Suppressor macrophage treated with lipopolysaccharide for 4 hours (primary cell): ENCODE data around the gene CTPS2.
"Not testable (repeated sequence)": the region's sequence is repeated elsewhere in the genome, so short reads cannot be mapped to it uniquely, and the experiment has no call there.

Experiments used
- DNase-seq: peaks from one replicate; pipeline ENCODE4 v3.0.0-alpha.2; 2020

CTPS2 gene

DNA sequence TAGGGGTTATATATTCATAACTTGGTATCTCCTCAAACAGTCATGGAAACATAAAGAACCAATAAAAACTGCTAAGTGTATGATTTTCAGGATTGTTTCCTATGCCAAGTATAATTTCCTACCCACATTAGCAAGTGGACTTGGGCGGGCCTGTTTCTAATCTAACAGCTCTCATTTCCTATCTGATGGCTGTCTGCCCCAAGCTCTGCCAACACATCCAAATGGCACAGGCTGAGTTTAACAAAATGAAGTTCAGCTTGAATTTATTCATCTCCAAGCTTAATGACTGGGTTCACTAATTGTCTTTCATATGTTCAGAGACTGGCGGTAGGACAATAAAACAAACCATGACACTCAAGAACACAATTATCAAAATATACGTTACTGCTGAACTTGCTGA lies 118.0 kb downstream of the CTPS2 start:
- DNase-seq: no peak

DNA sequence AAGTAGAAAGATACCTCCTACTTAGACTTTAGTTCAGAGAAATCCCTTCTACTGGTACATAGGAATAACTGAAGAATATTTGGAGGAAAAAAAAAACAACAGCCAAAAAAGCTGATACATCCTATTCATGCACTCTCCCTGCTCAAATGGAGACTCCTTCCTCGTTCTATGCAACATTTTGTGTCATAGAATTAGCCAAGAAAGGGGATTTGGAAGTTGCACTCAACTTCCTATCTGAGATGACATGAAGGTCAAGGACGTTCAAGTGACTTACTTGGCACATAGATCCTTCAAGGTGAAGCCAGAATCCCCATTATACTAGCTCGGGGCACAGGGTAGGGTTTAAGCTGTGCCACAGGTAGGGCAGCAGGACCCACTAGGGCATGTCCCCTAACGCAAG lies 118.7 kb downstream of the CTPS2 start:
- DNase-seq: peak; percentile 21

DNA sequence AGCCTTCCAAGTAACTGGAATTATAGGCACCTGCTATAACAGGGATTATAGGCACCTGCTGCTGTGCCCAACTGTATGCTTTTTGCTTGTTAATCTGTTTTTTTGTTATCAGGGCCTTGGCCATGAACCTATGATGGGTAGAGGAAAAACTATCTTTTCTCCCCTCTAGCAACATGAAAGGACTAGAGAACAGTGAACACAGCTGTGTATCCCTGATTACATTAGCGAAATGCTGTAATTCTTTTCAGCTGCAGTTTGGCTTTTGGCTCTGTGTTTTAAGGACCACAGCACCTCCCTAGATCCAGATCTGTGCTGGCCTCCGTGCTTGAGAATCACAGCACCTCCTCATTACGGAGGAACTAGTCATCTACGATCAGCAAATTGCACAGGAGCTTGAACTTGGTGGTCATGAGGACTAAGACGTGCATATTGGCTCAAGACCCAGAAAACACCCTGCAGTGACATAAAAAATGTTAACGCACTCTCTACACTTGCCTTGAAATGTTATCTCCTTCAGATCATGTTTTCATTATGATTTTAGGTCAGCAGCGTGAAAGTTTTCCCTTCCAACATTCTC lies 120.2 kb downstream of the CTPS2 start:
- no peak for DNase-seq

DNA sequence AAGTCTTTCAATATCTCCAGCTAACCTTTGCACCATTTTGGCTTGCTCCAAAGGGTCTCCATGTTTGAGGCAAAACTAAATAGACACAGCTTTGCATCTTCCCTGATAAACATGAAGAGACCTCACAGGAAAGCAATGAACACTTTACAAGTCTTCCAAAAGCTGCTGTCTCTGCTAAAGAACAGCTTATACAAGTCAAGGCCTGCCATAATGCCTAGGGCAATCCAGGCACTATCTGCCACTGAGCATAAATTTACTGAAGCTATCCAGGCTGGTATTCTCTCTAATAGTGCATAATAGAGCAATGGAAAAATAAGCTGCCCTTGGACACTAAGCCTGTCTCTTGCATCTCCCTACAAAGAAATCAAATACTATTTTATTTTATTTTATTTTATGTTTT lies 122.6 kb downstream of the CTPS2 start:
- DNase-seq: no peak

DNA sequence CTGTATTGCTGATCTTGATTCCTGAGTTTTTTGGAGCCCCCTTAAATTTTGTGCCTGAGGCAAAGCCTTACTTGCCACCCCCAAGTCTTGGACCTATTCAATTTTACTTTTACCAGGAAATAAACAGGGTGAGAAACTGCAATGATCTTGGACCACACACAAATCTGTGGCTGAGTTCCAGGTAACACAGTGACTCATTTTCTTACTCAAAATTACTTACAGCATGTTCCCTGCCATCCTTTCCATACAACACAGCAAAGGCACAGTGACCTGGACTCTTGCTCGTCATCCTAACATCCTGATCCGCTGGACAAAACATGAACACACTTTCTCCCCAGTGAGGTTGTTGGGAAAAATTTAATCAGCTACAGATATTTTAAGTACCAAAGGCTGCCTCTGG lies 123.3 kb downstream of the CTPS2 start:
- no peak for DNase-seq

DNA sequence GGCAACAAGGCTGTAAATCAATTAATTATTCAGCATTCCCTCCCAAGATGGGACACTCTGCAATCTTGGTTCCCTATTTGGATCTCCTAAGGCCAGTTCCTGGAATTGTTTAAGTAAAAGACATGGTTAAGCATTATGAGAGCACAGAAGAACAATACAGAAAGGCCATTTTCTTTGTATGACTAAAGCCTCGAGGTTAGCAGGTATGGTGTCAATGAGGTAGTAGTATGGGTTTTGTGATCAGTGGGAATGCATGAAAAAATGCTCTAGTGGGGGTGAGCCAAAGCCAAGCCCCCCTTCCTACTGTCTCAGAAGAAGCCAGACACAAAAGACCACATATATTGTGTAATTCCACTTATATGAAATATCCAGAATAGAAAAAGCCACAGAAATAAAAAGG lies 124.2 kb downstream of the CTPS2 start:
- no peak for DNase-seq

DNA sequence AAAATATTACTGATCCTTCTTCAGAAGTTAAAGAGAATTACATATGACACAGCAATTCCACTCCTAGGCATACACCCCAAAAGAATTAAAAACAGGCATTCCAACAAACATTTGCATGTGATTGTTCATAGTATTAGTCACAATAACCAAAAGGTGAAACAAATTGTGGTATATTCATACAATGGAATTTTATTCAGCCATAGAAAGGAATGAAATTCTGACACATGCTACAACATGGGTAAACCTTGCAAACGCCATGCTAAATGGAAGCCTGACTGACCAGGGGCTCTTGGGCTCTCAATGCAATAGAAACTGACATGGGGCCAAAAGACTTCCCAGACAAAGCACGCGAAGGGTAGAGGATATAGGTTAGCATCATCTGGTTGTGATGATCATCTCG lies 124.6 kb downstream of the CTPS2 start:
- no peak for DNase-seq

DNA sequence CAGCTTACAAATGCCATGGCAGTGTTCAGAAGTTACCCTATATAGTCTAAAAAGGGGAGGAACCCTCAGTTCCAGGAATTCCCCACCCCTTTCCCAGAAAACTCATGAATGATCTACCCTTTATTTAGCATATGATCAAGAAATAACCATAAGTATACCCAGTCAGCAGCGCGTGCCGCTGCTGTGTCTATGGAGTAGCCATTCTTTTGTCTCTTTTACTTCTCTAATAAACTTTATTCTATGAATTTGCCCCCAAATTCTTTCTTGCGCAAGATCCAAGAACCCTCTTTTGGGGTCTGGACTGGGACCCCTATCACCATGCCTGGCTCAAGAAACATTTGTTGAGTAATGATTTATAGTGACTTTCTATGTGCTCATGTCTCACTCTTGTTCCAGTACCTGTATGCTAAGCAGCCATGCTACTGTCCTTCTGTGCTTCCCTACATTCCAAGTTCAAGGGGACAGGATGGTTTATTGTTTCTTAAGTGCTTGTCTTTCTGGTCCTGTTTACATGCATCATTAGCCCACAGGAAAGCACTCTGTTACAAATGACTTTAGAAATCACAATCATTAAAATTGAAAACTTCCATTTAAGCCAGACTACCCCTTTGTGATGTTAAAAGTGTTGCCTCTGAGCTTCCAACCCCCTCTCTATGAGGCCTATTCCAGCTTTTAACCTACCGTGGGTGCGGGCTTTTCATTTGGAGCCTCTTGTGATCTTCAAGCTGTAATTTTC lies 125.9 kb downstream of the CTPS2 start:
- no peak for DNase-seq

DNA sequence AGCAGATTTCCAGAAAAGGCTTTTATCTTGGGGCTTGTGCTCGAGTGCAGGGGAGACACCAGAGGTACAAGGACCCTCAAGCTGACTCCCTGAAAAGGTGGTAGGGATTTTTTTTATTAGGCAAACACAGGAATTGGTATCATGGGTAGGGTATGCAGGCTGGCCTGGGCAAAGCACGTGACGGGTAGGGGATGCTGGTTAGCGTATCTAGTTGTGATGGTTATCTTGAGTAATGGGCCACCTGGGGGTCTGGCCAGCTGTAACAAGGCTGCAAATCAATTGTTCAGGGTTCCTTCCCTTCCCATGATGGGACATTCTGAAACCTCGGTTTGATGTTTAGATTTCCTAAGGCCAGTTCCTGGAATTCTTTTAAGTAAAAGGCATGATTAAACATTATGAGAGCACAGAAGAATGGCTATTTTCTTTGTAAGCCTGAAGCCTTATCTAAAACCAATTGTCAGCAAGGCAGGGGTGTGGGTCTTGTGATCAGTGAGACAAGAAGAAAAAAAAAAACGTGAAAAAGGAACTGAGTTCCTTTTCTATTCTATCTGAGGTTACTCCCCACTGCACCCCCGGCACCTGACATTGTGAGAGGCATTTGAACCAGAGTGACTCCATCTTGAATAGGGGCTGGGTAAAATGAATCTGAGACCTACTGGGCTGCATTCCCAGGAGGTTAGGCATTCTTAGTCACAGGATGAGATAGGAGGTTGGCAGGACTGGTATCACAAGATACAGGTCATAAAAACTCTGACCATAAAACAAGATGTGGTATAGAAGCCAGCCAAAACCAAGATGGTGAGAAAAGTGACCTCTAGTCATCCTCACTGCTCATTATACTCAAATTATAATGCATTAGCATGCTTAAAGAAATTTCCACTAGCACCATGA lies 126.7 kb downstream of the CTPS2 start:
- no peak for DNase-seq

DNA sequence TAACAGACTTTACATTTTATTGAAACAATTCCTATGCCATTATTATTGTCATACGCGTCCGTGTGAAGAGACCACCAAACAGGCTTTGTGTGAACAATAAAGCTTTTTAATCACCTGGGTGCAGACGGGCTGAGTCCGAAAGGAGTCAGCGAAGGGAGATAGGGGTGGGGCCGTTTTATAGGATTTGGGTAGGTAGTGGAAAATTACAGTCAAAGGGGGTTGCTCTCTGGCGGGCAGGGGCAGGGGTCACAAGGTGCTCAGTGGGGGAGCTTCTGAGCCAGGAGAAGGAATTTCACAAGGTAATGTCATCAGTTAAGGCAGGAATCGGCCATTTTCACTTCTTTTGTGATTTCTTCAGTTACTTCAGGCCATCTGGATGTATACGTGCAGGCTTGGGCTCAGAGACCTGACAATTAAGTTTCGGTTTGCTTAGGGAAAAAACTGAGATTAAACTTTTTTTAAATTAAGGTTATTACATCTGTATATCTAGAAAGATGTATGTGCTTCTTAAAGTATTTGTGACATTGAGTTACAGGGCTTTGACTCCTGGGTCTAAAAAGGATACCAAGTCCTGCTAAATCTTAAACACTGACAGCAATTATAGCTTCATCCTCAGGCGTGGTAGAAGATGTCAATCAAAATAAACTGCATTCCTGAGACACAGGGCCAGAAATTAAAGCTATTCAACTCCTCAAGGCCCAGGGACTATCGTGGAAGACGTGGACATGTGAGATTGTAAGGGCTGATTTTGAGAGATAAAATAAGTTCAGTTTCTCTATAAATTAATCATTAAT lies 132.3 kb downstream of the CTPS2 start:
- not testable (repeated sequence) for DNase-seq

DNA sequence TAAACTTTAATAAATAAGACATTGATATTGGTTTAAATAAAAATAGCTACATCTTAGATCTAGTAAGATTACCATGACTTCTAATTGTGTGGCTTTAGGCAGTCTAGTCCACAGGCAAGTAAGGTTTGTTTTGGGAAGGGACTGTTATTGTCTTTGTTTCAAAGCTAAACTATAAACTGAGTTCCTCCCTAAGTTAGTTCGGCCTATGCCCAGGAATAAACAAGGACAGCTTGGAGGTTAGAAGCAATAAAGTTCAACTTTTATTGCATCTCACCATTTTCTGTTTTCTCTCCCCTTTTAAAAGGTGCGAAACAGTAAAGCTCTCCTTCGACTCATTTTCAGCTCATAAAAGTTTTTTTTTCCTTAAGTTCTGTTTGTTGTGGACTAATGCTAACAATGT lies 133.0 kb downstream of the CTPS2 start:
- DNase-seq: no peak

DNA sequence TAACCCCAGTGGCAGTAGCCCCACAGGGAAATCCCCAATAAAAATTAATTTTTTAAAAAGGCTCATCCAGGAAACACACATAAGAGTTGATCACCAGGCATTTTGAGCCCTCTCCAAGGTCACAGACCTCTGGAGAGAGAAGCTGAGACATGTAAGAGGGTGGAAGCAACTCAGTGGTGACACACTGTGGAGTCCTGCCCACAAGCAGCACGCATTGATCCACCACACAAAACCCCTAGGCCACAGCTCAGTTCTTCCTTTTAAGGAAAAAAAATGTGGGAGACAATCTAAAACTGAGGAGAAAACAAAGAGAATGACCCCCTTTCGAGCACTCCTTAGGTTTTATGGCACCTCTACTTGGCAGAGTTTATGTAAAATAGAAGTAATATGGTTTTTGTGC lies 134.3 kb downstream of the CTPS2 start:
- no peak for DNase-seq

DNA sequence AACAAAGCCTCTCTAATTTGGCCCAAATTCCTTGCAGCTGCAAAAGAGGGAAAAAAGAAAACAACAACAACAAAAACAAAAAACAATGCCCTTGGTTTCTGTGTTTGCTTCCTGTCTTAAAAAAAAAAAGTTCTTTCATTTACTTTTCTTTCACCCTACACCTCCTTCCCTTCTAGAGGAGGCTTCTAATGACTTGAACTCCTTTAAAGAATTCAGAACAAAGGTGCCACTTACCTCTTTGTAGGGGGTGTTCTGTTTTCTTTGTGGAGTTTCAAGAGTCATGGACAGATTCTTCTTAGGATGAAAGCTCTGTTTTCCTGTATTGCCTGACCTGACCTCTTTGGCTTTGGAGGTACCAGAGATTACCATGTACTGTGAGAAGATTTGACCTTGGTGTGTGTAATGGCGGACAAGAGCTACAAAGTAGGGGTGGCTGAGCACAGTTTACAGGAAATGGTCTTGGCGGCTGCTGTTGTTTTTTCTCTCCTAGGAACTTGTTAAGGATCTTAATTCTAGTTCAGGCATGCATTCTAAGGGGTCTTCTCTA lies 134.9 kb downstream of the CTPS2 start:
- no peak for DNase-seq

DNA sequence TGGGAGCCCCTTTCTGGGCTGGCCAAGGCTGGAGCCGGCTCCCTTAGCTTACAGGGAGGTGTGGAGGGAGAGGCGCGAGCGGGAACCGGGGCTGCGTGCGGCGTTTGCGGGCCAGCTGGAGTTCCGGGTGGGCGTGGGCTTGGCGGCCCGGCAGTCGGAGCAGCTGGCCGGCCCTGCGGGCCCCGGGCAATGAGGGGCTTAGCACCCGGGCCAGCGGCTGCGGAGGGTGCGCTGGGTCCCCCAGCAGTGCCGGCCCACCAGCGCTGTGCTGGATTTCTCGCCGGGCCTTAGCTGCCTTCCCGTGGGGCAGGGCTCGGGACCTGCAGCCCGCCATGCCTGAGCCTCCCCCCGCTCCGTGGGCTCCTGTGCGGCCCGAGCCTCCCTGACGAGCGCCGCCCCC lies 137.1 kb downstream of the CTPS2 start:
- DNase-seq: not testable (repeated sequence)

DNA sequence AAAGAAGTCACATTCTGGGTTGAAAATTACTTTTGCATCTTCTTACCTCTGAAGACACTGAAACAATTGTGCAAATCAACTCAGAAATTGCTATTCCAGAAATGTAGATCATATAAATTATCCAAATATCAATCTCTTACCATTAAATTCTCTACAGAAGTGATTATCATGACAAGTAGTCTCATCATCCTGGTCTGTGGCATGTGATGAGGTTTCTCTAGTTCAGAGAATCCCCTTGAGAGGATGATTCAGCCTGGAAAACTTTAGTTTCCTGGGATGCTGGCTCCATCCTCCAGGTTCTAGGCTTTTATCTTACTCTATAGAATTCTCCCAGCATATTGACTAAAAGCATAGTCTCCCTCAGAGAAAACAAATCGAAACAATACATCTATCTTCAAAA lies 138.7 kb downstream of the CTPS2 start:
- no peak for DNase-seq

DNA sequence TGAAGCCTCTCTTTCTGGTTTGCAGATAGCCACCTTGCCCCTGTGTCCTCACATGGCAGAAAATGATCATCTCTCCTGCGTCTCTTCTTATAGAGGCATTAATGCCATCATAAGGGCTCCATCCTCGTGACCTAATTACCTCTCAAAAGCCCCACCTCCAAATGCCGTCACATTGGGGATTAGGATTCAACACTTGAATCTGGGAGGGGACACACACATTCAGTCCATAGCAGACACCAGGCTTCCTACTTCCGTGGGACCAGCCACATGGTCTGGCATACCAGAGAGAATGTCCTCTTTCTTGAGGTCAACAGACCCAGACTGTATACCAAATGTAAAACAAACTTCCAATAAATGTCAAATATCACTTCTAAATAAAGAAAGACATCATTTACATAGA lies 144.8 kb downstream of the CTPS2 start:
- no peak for DNase-seq

DNA sequence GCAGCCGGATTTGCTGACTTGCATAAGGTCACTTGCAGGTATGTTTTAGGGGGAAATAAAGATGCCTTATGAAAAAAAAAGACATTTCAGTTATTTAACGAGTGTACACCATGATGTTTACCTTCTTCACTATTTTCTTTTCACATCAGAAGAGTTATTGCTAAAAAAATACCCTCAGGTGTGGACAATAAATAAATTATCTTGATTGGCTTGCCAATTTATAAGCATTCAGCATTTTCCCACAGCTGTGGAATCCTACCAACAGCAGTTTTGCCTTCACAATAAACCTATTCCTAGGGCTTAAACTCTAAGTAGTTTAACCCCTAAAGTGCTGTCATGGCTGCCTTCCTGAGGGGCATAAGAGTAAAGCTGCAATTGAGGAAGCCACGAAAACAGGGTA lies 145.9 kb downstream of the CTPS2 start:
- no peak for DNase-seq

DNA sequence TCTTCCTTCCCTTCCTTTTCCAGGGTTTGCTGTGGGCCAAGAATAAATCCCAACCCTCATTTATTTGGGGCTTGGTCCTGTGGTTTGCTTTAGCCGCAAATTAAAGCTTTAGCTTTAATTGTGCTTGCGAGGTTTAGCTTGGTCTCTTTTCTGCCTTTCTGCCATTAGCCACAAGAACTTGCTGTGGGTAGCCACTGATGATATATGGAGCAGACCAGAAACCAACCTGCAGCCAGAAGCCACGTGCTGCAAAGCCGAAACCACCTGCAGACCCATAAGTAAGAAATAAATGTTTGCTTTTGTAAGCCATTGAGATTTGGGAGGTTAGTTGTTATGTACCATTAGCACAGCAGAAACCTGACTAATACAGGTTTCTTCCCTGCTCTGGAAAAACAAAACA lies 152.3 kb downstream of the CTPS2 start:
- DNase-seq: no peak

DNA sequence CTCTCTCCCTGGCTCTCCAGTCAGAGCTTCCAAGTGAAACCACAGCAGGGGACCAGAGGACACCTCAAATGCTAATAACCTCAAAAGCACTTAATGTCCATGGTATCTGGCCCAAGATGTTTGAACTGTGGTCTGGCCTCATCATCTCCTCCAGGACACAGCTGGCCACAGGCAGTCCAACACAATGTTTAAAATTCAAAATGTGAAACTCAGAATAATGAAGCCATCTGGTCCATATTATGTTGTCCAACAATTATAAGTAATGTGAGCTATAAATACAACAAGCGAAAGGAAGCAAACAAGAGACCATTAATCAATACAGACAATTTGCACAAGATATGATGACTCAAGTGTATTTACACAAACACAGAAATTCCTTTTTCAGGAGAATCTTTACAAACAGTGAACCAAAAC lies 153.3 kb downstream of the CTPS2 start:
- no peak for DNase-seq

DNA sequence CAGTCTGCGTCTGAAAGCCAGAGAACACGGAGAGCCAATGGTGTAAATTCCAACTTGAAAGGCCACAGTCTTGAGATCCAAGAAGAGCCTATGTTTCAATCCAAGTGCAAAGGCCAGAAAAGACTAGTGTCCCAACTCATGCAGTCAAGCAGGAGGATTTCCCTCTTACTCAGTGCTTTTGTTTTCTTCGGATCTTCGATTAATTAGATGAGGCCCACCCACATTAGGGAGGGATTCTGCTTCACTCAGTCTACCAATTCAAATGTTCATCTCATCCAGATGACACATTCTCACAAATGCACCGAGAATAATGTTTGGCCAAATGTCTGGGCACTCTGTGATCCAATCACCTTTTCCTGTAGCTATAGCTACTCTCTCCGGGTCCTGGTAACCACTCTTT lies 154.0 kb downstream of the CTPS2 start:
- DNase-seq: no peak

DNA sequence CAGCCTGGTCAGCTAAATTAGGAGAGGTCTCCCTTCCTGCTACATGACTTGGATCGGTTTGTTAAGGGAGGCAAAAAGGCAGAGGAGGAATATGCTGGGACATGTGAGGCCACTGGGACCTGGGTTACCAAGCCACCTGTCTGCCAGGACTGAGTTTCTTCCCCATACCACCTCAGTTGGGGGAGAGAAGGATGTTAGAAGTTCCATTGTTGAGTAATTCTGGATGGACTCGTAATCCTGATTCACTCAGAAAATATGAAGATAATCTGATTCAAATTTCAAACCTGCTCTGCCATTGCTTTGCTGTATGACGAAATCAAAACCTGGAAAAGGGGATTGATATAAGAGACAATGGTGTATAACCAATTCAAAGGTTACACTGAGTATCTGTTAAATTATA lies 159.9 kb downstream of the CTPS2 start:
- no peak for DNase-seq

DNA sequence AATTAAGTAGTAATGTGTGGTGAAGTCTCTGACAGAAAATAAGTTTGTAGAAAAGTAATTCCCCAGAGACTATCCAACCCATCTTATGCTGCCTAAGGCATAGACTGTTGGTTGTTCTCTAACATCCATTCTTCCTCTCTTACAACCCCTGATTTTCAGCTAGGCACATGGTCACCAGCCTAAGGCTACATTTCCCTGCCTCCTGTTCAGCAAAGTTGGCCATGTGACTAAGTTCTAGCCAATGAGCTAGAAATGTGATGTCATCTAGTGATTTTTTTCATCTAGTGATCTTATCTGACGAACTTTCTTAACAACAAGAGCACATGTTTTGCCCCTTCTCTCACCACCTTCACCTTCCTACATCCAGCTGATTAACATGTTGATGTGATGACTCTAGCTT lies 164.8 kb downstream of the CTPS2 start:
- no peak for DNase-seq

DNA sequence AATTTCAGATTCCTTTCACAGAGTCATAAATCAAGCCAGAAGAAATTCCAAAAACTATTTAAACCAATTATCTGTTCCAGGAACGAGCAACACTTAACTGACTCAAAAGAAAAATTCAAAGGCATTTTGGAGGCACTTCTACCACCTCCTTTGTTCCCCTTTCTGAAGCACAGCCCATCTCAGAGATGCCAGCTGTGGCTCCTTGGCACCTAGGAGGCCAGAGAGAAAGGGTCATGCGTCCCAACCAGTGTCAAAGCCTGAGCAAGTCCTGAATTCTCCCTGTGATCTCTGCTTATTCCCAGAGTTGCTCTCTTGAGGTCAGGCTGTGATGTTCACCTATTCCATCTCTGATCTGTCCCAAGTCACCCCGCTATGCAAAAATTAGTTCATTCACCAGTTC lies 167.5 kb downstream of the CTPS2 start:
- DNase-seq: no peak
